ENCODE data around the gene SLC25A30.
"Not testable (repeated sequence)": the region's sequence is repeated elsewhere in the genome, so short reads cannot be mapped to it uniquely, and the experiment has no call there.

The SLC25A30 gene

DNA sequence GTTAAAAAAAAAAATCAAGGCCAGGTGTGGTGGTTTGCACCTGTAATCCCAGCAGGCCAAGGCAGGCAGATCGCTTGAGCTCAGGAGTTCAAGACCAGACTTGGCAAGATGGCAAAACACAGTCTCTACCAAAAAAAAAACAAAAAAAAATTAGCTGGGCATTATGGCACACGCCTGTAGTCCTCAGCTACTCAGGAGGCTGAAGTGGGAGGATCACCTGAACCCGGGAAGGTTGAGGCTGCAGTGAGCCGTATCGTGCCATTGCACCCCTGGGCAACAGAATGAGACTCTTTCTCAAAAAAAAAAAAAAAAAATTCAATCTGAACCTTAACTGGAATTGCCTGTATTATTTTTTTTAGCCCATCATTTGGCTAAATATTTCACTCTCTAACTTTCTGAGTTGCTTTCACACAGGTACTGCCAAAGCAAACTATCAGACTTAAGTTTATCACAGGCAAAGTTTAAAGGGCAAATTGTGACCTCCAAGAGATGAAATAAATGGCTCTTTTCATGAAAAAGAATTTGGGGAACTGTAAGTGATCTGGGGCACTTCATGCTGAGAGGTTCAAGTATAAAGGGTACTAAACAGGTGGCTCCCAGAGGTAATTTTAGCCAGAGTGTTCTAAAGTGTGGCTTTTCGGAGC, 14.7 kb upstream of the SLC25A30 start:
- no peak for DNase-seq (ENCODE audit: low read depth)

DNA sequence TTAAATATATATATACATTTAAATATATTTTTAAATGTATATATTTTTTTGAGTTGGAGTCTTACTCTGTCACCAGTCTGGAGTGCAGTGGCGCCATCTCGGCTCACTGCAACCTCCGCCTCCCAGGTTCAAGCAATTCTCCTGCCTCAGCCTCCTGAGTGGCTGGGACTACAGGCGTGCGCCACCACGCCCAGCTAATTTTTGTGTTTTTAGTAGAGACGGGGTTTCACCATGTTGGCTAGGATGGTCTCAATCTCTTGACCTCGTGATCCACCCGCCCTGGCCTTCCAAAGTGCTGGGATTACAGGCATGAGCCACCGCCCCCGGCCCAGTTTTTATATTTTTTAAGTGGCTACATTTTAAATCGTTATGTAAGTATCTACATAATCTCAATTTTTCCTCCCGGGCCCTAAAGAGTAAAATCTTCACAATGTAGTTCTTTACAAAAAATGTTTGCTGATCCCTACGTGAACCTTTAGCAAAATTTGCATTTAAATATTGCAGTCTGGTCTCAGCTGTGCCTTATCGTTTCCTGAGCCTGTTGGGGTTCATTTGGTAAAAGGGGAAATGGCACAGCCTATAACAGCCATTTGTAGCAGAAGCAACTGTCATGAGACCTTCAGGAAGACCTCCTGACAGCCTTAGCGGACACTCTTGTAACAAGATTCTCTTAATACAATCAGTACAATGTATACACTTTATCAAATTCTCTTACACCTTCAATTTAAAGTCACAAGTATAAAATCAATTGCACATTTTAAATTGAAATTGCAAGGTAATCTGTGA, 8.1 kb upstream of the SLC25A30 start:
- DNase-seq (ENCODE audit: low read depth), result not testable (repeated sequence)

DNA sequence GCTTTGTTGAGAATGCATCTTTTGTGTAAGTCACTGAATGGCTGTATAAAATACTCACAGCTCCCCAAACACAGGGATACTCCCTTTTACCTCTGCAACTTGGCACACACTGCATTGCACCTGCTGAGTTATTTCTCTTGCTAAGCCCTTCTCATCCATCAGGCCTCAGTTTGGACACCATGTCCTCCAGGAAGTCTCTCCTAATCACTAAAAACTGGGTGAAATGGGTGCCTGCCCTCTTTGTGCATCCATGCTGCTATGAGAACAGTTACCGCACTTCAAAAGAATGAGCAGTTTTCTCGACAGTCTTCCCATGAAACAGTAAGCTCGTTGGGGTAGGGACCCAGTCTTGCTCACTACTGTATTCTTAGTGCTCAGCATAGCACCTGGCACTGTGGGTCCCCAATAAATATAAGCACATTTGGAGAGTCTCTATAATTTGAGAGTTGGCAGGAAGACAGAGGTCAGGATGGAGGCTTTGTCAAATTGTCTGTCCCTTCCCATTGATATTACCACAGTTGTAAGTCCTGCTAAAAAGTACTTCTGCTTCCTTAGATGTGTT, 4.6 kb upstream of the SLC25A30 start:
- DNase-seq (ENCODE audit: low read depth), result no peak

DNA sequence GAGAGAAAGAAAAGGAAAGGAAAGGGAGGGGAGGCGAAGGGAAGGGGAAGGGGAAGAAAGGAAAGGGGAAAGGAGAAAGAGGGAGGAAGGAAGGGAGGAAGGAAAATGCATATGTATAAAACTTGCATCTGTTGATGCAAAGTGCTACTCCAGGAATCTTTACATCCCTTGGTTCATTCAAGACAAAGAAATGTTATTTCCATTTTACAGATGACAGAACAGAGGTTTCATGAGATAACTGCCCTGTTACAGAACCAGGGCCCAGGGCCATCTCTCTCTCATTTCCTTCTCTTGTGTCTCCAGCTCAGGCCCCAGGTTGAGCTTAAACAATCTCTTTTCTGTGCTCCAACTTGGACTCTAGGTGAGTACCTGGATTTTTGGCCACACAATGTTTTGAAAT, 1.8 kb upstream of the SLC25A30 start:
- no peak for DNase-seq (ENCODE audit: low read depth)

DNA sequence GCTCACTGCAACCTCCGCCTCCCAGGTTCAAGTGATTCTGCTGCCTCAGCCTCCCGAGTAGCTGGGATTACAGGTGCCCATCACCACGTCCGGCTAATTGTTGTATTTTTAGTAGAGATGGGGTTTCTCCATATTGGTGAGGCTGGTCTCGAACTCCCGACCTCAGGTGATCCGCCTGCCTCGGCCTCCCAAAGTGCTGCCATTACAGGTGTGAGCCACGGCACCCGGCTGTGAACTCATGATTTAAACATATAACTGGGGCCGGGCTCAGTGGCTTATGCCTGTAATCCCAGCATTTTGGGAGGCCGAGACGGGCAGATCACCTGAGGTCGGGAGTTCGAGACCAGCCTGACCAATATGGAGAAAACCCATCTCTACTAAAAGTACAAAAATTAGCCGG, 1.2 kb upstream of the SLC25A30 start:
- not testable (repeated sequence) for DNase-seq (ENCODE audit: low read depth)

DNA sequence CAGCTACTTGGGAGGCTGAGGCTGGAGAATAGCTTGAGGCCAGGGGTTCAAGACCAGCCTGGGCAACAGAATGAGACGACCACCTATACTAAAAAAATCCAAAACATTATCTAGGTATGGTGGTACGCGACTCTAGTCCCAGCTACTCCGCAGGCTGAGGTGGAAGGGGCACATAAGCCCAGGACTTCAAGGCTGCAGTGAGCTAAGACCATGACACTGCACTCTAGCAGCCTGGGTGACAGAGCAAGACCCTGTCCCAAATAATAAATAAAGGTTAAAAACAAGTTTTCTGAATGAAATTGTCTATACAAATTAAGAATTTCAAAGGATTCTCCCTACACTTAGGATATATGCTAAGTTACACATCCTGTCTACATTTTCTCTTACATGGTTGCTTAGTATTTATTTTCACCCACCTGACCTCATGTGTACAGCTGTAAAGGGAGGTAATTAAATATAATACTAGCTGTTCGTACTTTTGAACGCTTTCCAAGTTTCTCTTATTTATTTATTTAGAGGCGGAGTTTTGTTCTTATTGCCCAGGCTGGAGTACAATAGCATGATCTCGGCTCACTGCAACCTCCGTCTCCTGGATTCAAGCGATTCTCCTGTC, 1.6 kb downstream of the SLC25A30 start:
- no peak for DNase-seq (ENCODE audit: low read depth)

DNA sequence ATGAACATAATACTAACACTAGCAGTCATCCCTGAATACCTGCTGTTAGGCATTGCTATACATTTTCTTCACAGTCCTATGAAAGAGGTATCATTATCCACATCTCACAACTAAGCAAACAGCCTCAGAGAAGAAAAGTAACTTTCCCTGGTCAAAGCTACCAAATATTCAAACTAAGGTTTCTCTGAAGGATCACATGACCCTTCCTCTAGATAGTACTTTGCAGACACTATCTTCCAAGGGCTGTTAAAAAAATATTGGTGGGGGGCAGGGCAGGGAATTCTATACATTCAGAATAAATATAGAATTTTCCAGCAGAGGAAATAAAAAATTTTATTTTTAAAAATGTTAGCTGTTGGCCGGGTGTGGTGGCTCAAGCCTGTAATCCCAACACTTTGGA, 3.1 kb downstream of the SLC25A30 start:
- no peak for DNase-seq (ENCODE audit: low read depth)

DNA sequence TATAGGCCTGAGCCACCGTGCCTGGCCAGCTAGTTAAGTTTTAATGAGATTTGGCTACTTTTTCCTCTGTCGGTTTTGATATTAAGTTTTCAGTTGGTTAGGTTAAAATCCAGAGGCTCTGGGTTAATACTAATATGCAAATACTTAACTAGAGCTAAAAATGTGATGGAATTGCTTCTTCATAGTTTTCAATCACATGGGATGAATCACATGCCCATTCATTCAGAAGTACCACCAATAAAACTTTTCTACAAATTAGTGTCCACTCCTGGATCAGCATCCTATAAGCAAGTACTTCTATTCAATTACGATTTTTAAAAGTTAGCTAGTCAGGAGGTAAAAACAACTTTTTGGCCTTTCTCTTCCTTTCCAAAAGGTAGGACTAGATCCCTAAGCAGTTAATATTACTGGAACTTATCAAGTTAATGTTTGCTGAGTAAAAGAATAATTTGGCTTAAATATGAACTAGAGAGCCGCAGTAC, 4.3 kb downstream of the SLC25A30 start:
- no peak for DNase-seq (ENCODE audit: low read depth)

DNA sequence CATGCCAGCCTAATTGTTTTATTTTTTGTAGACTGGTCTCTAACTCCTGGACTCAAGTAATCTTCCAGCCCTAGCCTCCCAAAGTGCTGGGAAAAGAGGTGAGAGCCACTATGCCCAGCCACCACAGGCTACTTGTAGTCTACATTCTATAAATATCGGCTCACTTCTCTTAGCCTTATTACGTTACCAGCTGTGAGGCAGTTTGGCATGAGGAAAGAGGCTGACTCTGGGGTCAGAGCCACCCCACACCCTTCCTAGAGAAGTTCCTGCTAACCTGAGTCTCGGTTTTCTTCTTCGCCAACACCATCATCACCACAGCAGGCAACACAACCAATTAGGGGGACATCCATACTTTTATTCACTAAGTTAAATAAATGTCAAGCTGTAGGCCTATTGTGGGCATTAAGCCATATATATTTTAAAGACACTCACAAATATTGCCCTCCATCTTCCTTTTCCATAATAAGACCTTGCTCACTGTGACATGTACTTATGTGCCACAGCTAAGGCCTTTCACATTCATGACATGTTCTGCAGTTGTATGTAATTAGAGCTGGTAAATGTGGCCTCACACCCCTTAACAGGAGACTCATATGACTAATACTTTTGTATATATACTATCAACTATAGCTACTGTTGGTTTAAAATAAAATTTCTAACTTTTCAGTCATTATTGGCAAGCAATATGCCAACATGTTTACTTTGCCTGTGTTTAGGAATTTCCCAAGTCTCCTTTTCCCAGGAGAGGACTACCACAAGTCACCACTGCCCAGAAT, 5.7 kb downstream of the SLC25A30 start:
- no peak for DNase-seq (ENCODE audit: low read depth)

DNA sequence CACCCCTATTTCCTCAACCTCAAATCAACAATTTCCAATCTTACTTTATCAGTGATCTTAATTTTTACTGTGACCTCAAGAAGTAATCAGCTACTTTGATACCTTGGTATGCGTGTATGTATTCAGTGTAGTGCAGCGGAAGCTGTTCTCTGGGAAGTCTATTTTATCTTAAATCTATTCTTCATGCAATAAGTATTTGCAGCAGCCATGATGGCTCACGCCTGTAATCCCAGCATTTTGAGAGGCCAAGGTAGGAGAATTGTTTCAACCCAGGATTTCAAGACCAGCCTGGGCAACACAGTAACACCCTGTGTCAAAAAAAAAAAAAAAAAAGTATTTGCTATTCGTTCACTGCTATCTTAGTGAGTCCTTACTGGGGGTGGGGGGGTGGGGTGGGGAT, 6.5 kb downstream of the SLC25A30 start:
- DNase-seq (ENCODE audit: low read depth), result no peak

DNA sequence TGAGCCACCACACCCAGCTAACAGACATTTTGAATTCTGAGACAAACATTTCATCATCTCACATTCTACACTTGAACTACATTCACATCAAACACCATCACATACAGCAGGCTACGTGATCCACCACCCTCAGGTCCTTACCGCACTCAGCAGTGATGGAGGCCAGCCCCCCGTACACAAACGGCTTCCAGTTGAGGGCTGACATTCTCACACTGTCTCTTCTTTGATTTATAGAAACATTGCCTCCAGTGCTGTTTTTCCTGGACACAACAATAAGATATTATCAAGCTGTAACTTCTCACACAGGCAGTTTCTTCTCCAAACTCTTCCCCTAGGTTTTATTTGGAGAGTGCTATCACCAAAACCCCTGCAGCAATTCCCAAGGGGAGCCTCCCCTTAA, 7.0 kb downstream of the SLC25A30 start:
- DNase-seq (ENCODE audit: low read depth), result no peak

DNA sequence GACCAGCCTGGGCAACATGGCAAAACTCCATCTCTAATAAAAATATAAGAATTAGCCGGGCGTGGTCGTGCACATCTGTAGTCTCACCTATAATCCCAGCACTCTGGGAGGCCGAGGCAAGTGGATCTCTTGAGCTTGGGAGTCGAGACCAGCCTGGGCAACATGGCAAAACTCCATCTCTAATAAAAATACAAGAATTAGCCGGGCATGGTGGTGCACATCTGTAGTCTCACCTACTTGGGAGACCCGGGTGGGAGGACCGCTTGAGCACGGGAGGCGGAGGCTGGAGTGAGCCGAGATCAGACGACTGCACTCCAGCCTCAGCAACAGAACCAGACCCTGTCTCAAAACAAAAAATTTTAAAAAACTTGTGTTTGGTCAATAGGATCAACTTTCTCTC, 7.7 kb downstream of the SLC25A30 start:
- no peak for DNase-seq (ENCODE audit: low read depth)

DNA sequence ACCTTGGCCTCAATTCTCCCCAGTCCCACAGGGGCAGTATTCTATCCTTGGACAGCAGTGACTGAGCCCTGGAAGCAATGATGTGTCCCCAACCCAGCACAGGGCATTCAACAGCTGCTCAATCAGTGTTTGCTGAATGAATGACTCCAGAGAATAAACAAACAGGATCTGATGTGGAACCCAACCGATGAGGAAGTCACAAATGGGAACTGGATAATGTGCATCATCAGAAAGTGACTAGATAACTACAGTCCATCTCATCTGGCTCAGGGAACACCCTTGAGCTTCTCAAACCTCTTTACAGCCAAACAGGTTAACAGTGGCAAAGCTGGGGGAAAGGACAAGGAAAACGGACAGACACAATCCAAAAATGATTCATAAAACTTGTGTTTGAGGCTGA, 8.2 kb downstream of the SLC25A30 start:
- no peak for DNase-seq (ENCODE audit: low read depth)

DNA sequence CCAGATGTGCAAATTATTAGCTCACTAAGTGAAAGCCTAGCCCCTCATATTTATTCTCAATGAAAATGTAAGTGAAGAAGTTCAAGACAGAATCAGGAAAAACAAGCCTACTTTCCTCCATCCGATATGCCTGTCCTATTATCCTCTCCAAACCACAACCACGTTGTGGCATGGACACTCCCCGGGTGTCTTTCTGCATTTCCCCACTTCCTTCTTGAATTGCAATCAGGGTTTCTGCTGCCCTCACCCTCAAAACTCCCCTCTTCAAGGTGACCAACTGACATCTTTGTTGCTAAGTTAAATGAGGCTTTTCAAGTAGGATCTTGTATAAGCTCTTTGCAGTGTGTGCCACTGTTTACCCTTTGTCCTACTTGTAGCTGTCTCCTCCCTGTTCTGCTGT, 11.8 kb downstream of the SLC25A30 start:
- no peak for DNase-seq (ENCODE audit: low read depth)

DNA sequence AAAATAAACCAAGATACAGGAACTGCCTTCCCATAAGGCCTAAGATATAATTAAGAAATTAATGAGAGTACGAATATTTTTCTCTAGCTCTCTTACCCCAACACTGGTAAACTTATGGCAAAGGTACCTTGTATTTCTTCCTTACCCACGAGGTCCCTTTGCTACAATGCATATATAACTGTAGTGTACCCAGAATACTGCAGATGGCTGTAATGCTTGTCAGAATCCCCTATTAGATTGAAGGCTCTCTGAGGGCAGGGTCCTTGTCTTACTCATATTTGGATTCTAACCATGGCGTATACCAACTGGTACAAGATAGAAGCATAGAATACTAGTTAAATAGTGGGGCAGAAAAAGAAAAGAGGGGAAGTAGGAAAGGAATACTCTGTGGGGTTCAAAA, 15.1 kb downstream of the SLC25A30 start:
- DNase-seq (ENCODE audit: low read depth), result no peak

DNA sequence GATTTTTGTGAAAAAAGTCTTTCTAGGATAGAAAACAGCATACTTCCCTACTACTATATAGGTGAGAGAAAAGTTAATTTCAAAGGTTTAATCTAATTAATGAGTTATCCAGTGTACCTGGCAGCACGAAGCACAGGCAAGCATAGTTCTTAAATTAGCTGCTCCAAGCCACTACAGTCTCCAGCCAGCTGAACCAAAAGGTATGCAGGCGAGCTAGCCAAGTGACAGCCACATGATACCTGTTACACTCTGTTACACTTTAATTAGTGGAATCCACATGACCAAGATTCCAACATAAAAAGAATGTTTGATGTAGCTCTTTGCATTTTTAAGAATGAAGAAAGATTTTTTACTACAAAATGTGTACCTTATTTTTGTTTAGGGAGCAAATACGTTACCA, 15.5 kb downstream of the SLC25A30 start:
- no peak for DNase-seq (ENCODE audit: low read depth)

DNA sequence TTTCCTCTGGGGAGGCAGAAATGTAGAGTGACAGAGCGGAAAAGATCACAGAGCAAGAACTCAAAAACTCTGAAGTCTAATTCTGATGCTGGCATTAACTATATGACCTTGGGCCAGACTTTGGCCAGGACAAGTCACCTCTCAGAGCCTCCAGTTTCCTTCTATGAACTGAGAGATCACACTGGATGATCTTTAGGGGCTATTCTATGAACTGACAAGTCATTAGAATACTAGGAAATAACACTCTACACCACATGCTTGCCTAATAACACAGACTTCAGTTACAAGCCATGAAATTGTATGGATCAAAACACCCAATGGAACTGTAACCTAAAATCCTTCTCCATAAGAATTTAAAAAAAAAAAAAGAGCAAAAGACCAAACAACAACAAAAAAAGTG, 16.9 kb downstream of the SLC25A30 start:
- DNase-seq (ENCODE audit: low read depth), result no peak

DNA sequence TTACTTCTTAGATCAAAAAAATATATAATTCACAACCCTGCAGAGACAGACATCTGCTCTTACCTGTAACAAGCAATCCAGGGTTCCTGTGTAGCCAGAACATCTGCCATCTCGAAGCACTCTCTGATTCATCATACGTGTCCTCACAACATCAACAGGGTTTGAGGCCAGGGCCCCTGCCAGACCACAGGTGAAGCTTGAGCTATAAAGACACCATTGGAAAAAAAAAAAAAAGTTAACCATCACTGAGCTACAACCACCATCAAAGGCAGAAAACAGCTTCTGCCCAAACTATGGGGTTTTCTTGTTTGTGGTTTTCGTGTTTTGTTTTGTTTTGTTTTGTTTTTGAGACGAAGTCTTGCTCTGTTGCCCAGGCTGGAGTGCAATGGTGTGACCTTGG, 19.3 kb downstream of the SLC25A30 start:
- DNase-seq (ENCODE audit: low read depth), result no peak

DNA sequence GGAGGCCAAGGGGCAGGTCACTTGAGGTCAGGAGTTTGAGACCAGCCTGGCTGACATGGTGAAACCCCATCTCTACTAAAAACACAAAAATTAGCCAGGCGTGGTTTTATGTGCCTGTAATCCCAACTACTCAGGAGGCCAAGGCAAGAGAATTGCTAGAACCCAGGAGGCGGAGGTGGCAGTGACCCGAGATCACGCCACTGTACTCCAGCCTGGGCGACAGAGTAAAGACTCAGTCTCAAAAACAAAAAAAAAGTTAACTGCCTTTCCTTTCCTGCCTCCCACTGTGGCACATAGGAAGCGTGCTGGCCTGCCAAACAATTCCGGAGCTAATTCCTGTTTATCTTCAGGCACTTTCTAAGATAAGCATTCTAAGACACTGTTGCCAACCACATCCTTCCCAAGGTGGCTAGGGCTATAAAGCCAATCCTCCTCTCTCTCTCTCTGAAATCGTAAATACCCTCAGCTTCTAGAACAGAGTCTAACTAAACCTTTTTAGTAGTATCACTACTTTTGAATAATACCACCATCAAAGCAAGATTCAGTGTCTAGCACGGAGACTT, 21.6 kb downstream of the SLC25A30 start:
- no peak for DNase-seq (ENCODE audit: low read depth)

DNA sequence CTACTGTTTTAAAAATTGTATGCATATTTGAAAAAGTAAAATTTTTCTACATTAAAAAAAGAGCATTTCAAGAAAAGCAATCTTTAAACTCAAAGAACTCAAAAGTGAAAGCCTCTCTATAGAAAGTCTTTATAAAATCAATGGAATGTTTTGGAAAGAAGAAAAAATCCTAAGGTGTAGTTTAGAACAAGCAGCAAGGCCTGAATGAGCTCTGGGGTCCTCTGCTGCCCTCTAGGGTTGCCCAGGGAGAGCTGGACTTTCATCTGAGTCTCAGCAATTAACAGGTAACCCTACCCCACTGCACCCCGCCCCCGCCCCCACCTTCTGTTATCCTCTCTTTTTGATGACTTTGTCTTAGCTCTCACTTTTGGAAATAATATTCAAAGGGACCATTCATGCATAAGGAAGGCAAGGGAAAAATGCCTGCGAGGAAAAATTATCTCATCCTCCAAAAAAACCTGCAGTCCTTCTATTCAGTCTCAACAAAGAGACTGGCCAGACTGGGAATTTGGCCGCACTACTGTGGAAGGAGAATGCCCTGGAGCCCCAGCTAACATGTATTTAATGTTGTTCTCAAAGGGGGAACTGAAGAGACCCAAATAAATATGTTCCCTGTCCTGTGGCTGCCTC, 24.1 kb downstream of the SLC25A30 start:
- DNase-seq (ENCODE audit: low read depth), result no peak

DNA sequence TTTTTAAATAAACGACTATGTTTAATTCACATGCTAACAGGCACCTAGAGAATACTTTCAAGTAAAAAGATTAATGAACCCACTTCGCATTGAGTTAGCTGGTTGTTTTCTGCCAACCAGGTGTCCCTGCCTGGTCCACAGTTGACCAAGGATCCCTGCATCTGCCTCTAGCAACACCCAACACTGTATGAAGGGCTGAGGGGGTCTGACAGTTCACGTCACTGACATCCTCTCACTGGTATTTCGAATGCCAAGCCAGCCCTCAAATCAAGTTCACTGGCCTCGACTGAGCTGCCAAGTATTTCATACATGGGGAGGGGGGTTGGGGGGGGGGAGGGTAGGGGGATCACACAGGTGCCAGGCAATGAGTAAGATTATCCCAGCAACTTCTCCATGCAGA, 25.4 kb downstream of the SLC25A30 start:
- no peak for DNase-seq (ENCODE audit: low read depth)

All from activated T-cell treated with anti-CD3 and anti-CD28 coated beads for 24 hours (primary cell).